Upper lobe of left lung (tissue), 6 donors: ENCODE results near the gene HIC2. TPM values are rescaled to one million over a fixed set of nuclear protein-coding genes. Genes with fewer than 3 reads are reported as not detected.
"Not testable (repeated sequence)": the region's sequence is repeated elsewhere in the genome, so short reads cannot be mapped to it uniquely, and the experiment has no call there.

Source experiments
- ATAC-seq, 2 donors: fragments of 200-7000 bp; cut with Tn5 transposase; one replicate each; pipeline ENCODE4 v1.9.1; 2022; ENCODE audit warnings: mild to moderate bottlenecking in 2 of 2, moderate library complexity in 2 of 2; ENCODE audit not compliant: low FRiP score in 2 of 2
- DNase-seq, 2 donors: peaks; one replicate each; pipeline ENCODE4 v3.0.0-alpha.2; 2019 to 2020
- H3K27ac ChIP-seq, 4 donors: fragments of 200-600 bp; sonication (generic); one replicate each; pipeline ENCODE4 v1.5.1; 2016 to 2019
- H3K27me3 ChIP-seq, 4 donors: fragments of 200-600 bp; sonication (generic); one replicate each; pipeline ENCODE4 v1.5.1; 2017 to 2019
- H3K36me3 ChIP-seq, 4 donors: fragments of 200-600 bp; sonication (generic); one replicate each; pipeline ENCODE4 v1.5.1; 2016 to 2019
- H3K4me1 ChIP-seq, 4 donors: fragments of 200-600 bp; sonication (generic); one replicate each; pipeline ENCODE4 v1.5.1; 2018 to 2019
- H3K4me3 ChIP-seq, 4 donors: fragments of 200-600 bp; sonication (generic); one replicate each; pipeline ENCODE4 v1.5.1; 2017 to 2019; ENCODE audit warnings: mild to moderate bottlenecking in 2 of 4, moderate library complexity in 1 of 4
- H3K9me3 ChIP-seq, 4 donors: fragments of 200-600 bp; sonication (generic); one replicate each; pipeline ENCODE4 v1.5.1; 2018 to 2019
- EP300 ChIP-seq, 4 donors: sonication (generic); formaldehyde crosslinking; IDR thresholded peaks; one replicate each; pipeline ENCODE4 v1.5.1; 2017; ENCODE audit warnings: antibody characterized with exemption in 4 of 4, control low read depth in 2 of 4
- POLR2A ChIP-seq, 4 donors: fragments of 450-650 bp; IDR thresholded peaks; one replicate each; pipeline ENCODE4 v1.5.1; 2016 to 2017; ENCODE audit warnings: antibody characterized with exemption in 4 of 4, mild to moderate bottlenecking in 2 of 4
- POLR2AphosphoS5 ChIP-seq, 2 donors: sonication (generic); formaldehyde crosslinking; IDR thresholded peaks; one replicate each; pipeline ENCODE4 v1.5.1; 2017; ENCODE audit warnings: antibody characterized with exemption in 2 of 2
- WGBS, 2 donors: methylation state at CpG; one replicate each; pipeline ENCODE4 v1.1.5; 2017 to 2018; 5-methylcytosine and 5-hydroxymethylcytosine counted together
- total RNA-seq, 6 donors: library from RNA; depleted of rRNA in 4 of 6; stranded (reverse); fragments of >200 nt in 4 of 6; gene quantifications; one replicate each; pipeline versions ENCODE4 v1.1.0 to v1.2.1, GENCODE V29; 2016 to 2021
- TF ChIP-seq, protein P1 (sequence below), 6 experiments: fragments of 450-650 bp in 4 of 6; fragments of 200-600 bp in 2 of 6; sonication (generic) in 2 of 6; IDR thresholded peaks; one replicate each; pipeline ENCODE4 v1.5.1; 2016 to 2019; ENCODE audit warnings: antibody characterized with exemption in 6 of 6
- donor health status: DM: no; HTN: no; CAD: no; lungs with moderate emphysema.
- donor health status: DM: no; HTN: yes; CAD: no; lungs with severe emphysema.

HIC2 gene
- total RNA-seq, 6 donors from 2014 or later = 4.4 to 11.5 (median 5.7) TPM

DNA sequence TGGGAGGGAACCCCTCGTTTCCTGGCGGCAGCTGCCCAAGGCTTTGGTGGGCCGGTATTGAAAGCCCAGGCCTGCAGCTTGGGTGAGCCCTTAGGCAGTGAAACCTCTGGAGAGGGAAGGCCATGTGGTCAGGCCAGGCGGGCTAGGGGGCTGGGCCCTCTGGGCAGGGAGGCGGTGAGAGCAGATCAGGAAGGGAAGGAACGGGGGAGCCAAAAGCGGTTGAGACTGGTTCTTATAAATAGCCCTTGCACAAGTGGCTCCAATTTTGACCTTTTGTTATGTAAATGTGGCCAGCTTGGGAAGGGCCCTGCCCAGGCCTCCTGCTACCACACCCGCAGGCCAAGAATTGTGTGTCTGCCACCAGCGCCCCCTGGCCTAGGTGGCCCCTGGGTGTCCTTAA lies 25.0 kb downstream of the HIC2 start:
- not testable (repeated sequence) for DNase-seq, H3K4me3 ChIP-seq, H3K4me1 ChIP-seq, H3K27me3 ChIP-seq, H3K9me3 ChIP-seq, H3K27ac ChIP-seq
- no CpG with 5 or more reads among the region's 9 CpGs for WGBS, 2 donors
- H3K36me3 ChIP-seq = peaks cover 0 to 28% (median 25%) of the 10 kb centered on the region in 4 donors
- peak; percentile 40 to 43 for ATAC-seq

DNA sequence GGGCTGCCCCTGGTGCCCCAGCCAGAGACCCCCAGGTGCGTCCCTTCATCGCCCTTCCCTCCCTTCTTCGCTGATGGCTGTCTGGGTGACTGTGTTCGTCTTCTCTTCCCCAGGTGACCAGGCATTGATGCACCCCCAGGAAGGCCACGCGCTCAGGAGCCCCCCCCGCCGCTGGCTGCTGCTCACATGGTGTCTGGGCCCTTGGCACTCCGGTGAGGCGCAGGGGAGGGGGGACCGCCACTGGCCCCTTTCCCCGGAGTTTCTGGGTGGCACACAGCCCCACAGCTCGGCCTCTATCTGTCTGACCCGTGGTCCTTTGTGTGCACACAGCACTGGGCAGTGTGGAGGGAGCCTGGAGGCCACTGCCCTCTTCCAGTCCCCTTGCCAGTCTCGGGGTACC lies 25.5 kb downstream of the HIC2 start:
- ATAC-seq, H3K4me3 ChIP-seq, H3K9me3 ChIP-seq, H3K27ac ChIP-seq, H3K27me3 ChIP-seq, H3K4me1 ChIP-seq: not testable (repeated sequence)
- peaks cover 0 to 32% (median 27%) of the 10 kb centered on the region in 4 donors for H3K36me3 ChIP-seq
- WGBS, 2 donors = 95% methylated on average over 2 of the region's 15 CpGs; no CpG with 5 or more reads in 1 of the 2 donors
- peak; percentile 13 to 82 for DNase-seq

DNA sequence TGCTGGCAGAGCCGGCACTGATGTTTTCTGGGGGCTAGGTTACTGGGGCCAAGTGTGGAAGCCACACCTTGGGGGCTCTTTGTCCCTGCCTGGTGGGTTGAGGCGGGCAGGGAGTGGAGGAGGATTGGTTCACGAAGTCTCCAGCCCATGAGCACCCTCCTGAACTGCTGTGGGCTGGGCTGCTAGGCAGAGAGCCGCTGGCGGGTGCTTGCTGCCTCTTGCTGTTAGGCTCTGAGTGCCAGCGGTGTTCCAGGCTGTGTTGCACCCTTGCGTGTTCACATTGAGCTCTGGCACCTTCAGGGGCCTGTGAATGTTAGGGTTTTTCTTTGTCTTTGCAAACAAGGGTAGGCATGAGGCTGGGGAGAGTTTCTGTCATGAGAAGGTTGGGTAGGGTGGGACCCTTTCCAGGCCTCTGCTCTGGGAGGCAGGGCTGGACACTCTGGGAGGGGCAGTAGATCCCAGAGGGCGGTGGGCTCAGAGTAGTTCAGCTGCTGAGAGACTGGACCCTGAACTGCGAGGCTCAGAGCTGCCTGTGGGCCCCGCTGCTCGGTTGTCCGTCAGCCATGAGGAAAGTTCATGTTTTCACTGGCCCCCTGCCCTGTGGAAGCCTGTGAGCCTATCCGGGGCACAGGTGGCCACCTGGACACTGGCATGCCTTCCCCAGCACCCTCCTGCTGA lies 26.0 kb downstream of the HIC2 start:
- DNase-seq (peak; percentile 15 to 41), ATAC-seq (no peak)
- Histone ChIP-seq H3K9me3 (no peaks in the 10 kb centered on the region), H3K27ac (no peak overlapping the region), H3K4me3 (no peak overlapping the region), H3K4me1 (no peaks in the 10 kb centered on the region), H3K27me3 (no peaks in the 10 kb centered on the region), H3K36me3 (peaks cover 0 to 37% (median 31%) of the 10 kb centered on the region in 4 donors)
- no peak for TF ChIP-seq POLR2A (IDR thresholded peaks at IDR 0.05)
- no peak for TF ChIP-seq EP300 (IDR thresholded peaks at IDR 0.05)
- no peak for TF ChIP-seq POLR2AphosphoS5 (IDR thresholded peaks at IDR 0.05)
- TF ChIP-seq, protein P1, sequence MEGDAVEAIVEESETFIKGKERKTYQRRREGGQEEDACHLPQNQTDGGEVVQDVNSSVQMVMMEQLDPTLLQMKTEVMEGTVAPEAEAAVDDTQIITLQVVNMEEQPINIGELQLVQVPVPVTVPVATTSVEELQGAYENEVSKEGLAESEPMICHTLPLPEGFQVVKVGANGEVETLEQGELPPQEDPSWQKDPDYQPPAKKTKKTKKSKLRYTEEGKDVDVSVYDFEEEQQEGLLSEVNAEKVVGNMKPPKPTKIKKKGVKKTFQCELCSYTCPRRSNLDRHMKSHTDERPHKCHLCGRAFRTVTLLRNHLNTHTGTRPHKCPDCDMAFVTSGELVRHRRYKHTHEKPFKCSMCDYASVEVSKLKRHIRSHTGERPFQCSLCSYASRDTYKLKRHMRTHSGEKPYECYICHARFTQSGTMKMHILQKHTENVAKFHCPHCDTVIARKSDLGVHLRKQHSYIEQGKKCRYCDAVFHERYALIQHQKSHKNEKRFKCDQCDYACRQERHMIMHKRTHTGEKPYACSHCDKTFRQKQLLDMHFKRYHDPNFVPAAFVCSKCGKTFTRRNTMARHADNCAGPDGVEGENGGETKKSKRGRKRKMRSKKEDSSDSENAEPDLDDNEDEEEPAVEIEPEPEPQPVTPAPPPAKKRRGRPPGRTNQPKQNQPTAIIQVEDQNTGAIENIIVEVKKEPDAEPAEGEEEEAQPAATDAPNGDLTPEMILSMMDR (IDR thresholded peaks at IDR 0.05) = no peak
- 90 to 91% methylated on average over 8 to 12 of the region's 13 CpGs for WGBS, 2 donors

DNA sequence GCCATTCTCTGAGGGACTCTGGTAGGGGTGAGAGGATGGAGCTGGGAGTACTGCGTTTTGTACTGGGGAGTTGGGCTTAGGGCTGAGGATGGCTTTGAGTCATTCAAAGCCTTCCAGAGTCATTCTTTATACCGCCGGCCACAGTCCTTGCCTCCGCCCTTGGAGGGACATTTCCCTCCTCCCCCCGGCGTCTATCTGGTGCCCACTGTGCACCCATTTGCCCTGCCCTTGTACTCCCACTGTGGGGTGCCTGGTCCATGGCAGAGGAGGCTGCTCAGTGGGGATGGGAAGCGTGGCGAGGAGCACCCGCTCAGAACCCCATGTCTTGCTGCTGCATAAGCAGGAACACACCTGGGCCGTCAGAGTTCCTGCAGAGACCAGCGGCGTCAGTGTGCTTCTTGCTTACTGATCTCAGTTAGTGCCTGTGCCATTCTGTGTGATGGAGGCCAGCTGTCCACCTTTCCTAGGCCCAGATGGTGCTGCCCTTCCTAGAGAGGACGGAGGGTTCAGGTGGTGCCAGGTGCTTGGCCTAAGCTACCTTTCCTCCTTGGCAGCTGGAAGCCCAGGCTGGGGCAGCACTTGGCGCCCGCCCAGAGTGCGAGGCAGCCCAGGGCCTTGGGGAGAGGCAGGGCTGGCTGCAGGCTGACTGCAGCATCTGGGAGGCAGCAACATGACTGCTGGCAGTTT lies 26.7 kb downstream of the HIC2 start:
- Histone ChIP-seq H3K9me3 (no peaks in the 10 kb centered on the region), H3K27me3 (no peaks in the 10 kb centered on the region), H3K27ac (no peak overlapping the region), H3K4me1 (no peaks in the 10 kb centered on the region), H3K4me3 (no peak overlapping the region), H3K36me3 (peaks cover 0 to 38% (median 32%) of the 10 kb centered on the region in 4 donors)
- peak; percentile 15 to 61 for DNase-seq
- ATAC-seq = no peak
- 89 to 93% methylated on average over 12 to 16 of the region's 16 CpGs for WGBS, 2 donors
- TF ChIP-seq POLR2A (IDR thresholded peaks at IDR 0.05) (no peak), POLR2AphosphoS5 (IDR thresholded peaks at IDR 0.05) (no peak), EP300 (IDR thresholded peaks at IDR 0.05) (no peak)
- TF ChIP-seq, protein P1 (IDR thresholded peaks at IDR 0.05) = no peak

DNA sequence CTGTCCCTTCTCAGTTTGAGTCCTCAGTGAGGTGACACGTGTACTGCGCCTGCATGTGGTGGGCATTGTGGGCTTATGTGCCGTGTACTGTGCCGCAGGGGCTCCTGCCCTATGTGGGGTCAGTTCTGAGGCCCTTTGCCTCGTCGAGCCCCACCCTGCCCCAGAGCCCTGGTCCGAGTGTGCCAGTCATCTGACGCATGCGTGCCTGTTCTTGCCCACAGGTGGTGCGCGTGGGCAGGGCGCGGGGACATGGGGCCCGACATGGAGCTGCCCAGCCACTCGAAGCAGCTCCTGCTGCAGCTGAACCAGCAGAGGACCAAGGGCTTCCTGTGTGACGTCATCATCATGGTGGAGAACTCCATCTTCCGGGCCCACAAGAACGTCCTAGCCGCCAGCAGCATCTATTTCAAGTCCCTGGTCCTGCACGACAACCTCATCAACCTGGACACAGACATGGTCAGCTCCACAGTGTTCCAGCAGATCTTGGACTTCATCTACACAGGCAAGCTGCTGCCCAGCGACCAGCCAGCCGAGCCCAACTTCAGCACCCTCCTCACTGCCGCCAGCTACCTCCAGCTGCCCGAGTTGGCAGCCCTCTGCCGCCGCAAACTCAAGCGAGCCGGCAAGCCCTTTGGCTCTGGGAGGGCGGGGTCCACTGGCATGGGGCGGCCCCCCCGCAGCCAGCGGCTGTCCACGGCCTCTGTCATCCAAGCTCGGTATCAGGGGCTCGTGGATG lies 27.7 kb downstream of the HIC2 start:
- Histone ChIP-seq H3K36me3 (peaks cover 0 to 38% (median 32%) of the 10 kb centered on the region in 4 donors), H3K4me1 (no peaks in the 10 kb centered on the region), H3K27ac (no peak overlapping the region), H3K9me3 (no peaks in the 10 kb centered on the region), H3K27me3 (no peaks in the 10 kb centered on the region), H3K4me3 (no peak overlapping the region)
- no peak for ATAC-seq
- DNase-seq = peak; percentile 16 to 69
- no peak for TF ChIP-seq POLR2A (IDR thresholded peaks at IDR 0.05)
- TF ChIP-seq, protein P1 (IDR thresholded peaks at IDR 0.05) = no peak
- no peak for TF ChIP-seq POLR2AphosphoS5 (IDR thresholded peaks at IDR 0.05)
- no peak for TF ChIP-seq EP300 (IDR thresholded peaks at IDR 0.05)
- WGBS, 2 donors = 92 to 93% methylated on average over 10 to 26 of the region's 35 CpGs
